ENCODE measurements around the gene FRMPD3. TPM values are rescaled to one million over a fixed set of nuclear protein-coding genes. Genes with fewer than 3 reads are reported as not detected.
"Not testable (repeated sequence)": the region's sequence is repeated elsewhere in the genome, so short reads cannot be mapped to it uniquely, and the experiment has no call there.

Gene FRMPD3
- under 1 TPM; 0.30 to 0.36 (median 0.35) TPM for polyA plus RNA-seq (ENCODE audit: insufficient read length in 3 of 3)

DNA sequence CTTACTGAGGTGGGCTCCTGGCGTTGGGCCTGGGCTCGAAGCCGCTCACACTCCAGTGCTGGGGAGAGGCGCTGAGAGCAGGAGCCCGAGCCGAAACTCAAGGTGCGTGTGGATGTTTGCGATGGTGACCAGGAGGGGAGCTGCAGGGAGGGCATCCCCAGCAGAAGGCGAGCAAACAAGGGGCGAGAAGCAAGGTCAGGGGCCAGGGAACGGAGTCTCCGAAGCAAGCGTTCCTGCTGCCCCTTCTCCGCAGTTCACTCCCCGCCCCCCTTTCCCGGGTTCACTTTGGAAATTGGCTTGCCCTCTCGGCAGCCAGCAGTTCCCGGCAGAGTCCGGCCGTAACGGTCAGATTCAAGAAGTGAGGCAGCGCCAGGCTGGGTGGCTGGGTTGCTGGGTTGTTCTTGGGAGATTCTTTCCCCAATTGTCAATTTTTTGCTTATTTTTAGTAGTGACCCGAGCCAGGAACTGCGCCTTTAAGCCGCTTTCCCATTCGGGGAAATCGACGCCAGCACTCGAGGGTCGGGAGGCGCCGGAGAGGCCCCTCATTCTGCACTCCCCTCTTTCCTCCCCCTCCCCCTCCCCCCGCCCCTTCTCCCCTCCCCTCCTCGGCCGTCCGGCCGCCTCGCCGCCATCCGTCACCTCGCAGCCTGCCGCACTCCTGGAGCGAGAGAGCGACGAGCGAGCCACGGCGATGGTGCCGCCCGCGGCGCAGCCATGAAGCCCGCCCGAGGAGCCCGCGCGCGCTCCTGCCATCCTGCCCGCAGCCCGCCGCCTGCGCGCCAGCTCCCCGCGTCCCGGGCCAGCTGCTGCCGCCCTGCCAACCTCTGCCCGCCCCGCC, at the start of gene FRMPD3:
FRMPD3 (plus strand) TSS at position 655 of the 838 bp plus-strand sequence. CDS start 76,937 bp downstream, outside the sequence.
- no peak for DNase-seq (ENCODE audit: low read depth in 3 of 3, low spot score in 2 of 3)

DNA sequence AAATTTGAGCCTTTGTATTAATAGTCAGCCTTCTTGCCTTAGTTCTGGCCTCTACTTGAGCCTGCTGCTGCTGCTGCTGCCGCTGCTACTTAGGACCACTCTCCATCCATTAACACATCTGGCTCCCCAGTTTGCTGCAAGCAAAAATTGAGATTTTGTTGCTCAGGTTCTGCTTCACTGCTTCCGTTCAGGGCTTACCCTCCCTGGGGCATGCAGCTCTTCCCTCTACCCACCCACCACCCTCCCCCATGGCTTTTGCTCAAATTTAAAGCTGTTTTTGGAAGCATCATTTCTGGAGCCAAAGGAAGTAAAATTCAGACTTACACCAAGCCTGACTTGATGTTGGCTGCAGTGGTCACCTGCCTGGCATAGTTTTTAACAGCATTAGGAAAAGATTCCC, 28.9 kb upstream of the FRMPD3 start:
- no peak for DNase-seq (ENCODE audit: low read depth in 3 of 3, low spot score in 2 of 3)

DNA sequence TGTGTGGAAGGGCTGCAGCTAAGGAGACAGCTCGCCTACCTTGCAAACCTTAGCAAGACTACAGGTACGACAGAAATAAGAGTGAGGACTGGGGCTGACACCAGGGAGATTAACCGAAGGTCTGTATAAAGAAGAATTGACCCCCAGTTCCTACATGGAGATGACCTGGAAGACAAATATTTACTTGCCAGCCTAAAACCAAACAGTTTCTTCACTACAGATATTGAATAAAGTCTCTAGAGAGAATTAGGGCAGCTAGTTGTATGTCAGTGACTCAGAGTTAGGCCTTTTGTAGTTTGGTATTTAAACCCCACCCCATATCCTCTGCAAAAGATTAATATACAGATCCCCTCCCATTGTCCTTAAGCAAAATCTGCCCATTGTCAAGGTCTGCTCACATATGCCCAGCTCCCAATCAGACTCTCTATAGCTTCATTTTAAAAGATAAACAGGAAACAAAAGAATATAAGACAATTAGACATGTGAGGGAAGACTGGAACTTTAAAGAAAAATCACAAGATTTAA, 28.1 kb upstream of the FRMPD3 start:
- DNase-seq (ENCODE audit: low read depth in 3 of 3, low spot score in 2 of 3) = no peak

DNA sequence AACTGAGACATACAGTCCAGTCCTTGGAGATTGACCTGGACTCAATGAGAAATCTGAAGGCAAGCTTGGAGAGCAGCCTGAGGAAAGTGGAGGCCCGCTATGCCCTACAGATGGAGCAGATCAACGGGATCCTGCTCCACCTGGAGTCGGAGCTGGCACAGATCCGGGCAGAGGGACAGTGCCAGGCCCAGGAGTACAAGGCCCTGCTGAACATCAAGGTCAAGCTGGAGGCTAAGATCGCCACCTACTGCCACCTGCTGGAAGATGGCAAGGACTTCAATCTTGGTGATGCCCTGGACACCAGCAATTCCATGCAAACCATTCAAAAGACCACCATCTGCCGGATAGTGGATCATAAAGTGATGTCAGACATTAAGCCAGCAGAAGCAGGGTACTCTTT, 20.4 kb upstream of the FRMPD3 start:
- DNase-seq (ENCODE audit: low read depth in 3 of 3, low spot score in 2 of 3) = no peak

DNA sequence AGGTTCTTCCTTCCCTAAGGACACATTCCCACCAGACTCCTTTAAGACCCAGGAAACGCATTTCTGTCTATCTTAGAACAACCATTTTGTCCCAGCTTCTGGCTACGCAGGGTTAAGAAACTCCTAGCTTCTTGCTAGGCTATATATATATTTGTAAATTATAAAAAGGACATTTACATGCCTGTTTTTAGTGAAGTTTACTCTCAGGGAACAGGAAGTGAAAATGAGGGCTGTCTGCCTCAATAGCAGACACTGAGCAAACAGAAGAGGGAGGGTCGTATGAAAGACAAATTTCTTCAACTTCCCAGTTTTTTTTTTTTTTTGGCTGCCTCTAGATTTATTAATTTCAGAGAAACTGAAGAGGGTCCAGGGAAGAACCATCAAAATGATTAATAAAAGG, 9.3 kb upstream of the FRMPD3 start:
- DNase-seq (ENCODE audit: low read depth in 3 of 3, low spot score in 2 of 3) = no peak

DNA sequence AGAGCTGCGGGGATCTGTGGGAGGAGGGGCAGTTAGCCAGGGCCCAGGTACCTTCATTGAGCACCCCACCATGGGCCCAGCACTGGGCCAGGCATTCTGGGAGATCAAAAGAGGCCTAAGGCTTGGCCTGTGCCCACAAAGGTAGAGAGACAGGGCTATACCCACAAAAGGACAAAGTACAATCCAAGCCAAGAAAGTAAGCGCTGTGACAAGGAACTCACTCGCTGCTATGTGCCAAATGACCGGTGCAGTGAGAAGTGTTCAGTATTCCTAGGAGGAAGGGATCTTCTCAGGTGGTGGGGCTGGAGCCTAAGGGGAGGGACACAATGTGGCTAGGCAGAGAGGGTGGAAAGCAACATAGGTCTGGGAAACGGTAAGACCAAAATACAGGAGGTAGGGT, 8.8 kb upstream of the FRMPD3 start:
- DNase-seq (ENCODE audit: low read depth in 3 of 3, low spot score in 2 of 3) = no peak

DNA sequence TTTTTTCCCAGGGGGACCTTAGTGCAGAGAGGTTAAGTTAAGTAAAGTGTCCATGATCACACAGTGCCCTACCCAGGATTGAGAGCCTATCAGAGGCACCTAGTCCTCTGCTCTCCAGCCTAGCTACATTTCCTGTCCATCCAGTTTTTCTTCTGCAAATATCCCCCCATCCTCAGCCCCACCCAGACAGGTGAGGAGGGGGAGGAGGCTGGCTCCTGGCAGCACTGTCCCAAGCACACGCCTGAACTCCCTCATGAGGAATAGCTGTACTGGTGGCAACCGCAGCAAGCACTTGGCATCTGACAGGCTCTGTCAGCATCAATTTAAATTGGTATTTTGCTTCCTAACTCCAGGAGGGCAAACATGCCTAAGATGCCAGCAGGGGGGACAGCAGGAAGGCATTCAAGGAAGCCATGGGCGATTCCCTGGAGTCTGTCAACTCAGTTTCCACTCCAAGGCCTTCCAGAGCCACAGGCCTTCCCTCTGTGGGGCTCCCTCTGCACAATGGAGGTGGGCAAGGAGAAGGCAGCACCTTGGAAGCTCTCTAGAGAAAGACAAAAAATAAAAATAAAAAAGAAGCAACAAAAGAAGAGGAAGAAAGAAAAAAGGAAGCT, 6.4 kb upstream of the FRMPD3 start:
- DNase-seq (ENCODE audit: low read depth in 3 of 3, low spot score in 2 of 3) = no peak

DNA sequence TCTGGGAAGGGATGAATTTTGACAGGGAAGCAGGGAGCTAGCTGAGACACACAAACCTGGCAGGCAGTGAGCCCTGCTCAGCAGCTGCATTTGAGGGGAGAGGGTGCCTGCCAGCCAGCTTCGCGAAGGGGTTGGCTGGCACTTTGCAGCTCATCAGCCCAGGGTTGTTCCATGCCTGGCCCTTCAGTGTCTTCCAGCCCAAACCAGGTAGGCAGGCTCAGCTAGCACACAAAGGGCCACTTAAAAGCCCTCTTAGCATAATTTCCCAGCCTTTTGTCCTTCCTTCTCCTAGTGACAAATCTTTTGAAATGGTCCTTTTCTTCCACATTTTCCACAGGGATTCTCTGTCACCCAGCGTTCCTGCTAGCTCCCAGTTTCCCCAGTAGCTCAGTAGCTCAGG, 4.3 kb upstream of the FRMPD3 start:
- no peak for DNase-seq (ENCODE audit: low read depth in 3 of 3, low spot score in 2 of 3)

DNA sequence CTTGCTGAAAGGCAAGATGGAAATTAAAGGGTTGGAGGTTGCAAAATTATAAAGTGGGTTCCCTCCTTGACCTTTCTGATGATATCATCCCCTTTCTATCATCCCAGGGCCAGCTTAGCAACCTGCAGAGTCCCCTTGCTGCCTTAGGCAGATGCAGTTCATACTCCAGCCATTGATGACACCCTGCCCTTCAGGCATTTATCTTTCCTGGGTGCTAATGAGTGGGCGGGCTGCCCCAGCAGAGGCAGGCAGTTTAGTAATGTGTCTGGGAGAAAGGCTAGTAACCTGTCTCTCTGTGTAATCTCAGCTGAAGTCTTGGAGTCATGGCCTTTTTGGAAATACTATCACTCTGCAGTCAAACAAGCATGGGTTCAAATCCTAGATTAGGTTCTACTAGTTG, 3.8 kb upstream of the FRMPD3 start:
- DNase-seq (ENCODE audit: low read depth in 3 of 3, low spot score in 2 of 3) = no peak

DNA sequence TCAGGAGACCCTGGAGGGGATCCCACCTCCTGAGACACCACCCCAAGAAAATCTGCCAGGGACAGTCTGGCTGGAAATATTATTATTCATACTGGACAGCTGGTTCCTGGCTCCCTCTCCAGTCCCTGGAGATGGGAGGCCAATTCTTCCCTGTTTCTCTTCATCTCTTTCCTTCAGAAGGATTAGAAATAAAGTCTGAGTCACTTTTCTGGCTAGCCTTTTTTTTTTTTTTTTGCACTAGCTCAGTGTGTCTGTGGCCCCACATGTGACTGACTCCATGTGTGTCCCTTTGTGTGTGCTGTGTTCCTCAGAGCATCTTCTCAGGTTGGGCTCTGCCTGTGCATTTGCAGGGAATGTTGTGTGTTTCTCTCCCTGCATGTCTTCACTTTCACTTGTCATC, 1.8 kb upstream of the FRMPD3 start:
- DNase-seq (ENCODE audit: low read depth in 3 of 3, low spot score in 2 of 3) = no peak

DNA sequence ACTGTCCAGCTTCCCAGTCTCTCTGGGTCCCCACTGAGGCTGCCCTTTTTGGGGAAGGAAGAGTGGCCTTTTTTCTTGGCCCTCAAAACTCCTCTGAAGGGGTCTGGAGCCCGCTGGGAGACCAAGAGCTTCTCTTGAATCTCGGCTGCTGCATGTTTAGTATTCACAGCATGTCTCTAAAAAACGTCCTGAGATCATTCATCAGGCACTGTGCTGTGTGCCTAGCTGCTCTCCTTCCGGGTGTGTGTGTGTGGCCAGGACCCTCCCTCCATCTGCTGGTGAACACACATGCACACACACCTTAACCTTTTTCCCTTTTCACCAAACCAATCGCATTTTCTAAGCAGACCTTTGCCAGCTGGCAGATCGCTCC, 841 bp upstream of the FRMPD3 start:
- DNase-seq (ENCODE audit: low read depth in 3 of 3, low spot score in 2 of 3) = no peak

DNA sequence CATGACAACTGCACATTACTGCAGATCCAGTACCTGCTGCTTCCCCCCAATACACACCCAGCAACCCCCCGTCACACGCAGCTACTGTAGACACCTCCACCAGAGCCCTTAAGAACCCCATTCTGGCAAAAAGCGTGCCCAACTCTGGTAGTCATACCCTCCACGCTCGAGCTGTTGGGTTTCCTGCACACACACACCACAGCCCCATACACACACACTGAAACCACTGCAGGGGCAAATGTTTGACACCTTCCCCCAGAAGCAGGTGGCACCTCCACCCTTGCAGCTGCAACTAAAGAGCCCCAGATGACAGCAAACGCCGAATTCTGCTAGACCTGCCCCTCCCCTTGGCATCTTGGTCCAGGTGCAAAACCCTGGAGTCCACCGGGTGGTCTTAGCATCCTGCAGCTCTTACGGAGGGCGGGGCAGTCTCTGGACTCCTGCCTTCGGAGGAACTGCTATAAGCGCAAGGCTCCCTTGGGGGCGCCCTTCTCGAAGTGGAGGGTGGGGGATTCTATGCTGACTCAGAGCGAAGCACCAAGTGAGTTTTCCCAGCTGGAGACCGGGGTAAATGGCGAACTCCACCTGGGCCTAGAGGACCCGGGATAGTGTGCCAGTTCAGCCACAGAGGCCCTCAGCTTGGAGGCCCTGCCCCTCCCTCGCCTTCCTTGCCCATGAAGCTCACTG, 1.5 kb downstream of the FRMPD3 start:
- no peak for DNase-seq (ENCODE audit: low read depth in 3 of 3, low spot score in 2 of 3)

DNA sequence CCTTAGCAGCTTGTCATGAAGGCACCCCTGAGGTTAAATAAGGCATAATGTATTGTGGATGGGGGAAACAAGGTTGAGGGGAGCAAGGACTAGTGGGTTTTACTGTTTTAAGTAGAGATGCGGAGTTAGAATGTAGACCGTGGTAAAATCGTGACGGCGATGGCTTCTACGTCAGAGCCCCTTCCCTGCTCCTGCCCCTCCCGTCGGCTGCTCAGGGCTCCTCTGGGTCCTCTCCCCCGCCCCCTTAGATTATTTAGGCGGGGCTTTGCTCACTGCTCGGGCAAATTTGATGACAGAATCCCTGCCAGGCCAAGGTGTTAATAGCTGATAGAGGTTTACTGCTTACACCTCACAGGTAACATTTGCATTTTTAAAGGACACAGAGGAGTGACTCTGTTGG, 2.3 kb downstream of the FRMPD3 start:
- no peak for DNase-seq (ENCODE audit: low read depth in 3 of 3, low spot score in 2 of 3)

DNA sequence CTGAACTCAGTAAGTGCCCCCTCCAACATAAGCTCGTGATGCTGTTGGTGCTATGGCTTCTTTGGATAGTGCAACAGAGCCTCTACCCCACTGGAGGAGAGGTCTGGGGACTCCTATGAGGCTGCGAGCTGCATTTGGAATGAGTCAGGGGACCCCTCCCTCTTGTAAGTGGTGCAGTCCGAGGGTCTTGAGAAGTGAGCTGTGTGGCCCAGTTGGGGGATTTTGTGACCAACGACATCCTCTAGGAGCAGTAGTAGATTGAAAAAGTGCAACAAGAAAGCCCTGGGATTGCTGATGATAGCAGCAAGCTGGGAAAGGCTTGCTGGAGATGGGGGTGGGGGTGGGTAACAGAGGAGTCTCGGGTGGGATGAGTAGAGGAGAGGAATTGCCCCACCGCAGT, 3.1 kb downstream of the FRMPD3 start:
- no peak for DNase-seq (ENCODE audit: low read depth in 3 of 3, low spot score in 2 of 3)

DNA sequence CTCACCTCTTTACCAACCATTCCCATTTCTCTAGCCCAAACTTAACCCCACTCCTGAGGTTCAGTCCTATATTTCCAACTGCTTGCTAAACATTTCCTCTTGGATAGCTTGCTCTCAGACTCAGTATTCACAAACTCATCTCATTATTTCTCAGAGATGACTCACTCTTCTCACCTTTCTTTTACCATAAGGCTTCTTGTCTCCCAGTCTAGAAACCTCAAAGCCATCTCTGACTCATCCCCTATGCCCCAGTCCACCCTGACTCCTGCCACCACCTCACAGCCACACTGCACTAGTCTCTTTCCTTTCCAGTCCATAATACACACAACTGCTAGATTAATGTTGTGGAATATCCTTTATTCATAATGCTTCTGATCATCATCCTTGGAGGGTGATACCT, 4.8 kb downstream of the FRMPD3 start:
- no peak for DNase-seq (ENCODE audit: low read depth in 3 of 3, low spot score in 2 of 3)

DNA sequence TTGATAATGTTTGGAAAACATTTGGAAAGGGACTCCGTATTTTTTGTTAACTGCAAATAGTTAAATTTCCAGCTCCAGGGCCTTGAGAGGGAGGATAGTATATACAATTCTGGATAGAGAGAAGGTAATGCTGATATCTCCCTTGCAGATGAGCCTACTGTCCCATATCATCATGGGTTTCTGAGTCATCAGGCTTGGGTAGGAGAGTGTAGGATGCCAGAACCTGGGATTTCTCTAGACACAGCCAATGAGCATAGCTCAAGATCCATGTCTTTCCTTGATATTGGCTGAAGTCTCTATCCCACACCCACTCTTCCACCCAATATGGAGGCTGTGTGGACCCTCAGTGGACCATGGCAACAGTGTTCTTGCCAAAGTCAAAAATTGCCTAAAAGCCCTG, 7.8 kb downstream of the FRMPD3 start:
- DNase-seq (ENCODE audit: low read depth in 3 of 3, low spot score in 2 of 3) = no peak

DNA sequence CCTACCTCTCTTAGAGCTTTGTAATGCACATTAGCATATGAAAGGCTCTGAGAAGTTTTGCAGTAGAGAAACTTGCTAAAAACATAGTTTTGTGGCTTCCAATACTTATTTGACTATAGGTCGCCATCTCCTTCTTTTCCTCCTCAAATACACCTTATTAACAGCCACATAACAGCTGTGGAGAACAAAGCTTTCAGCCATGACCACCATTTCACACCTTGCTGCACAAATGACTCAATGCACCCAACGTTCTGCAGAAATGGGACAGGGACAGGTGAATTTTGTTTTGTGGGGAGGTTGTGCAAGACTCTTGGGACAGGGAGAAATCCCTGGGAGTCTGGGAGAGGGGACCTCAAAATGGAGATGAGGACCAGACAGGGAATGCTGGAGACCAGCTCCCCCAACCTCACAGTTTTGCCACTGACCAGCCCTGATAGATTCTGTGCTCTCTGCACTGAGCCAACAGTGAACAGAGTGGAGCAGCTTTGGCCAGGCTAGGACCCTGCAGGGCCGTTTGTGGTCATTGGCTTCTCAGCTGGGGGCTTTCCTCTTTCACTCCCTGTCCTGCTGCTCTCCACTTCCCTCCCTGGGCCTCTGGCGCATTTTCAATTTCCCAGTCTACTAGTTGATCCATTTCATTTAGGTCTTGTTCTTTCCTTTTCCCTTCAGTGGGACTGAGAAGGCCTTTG, 16.6 kb downstream of the FRMPD3 start:
- DNase-seq (ENCODE audit: low read depth in 3 of 3, low spot score in 2 of 3) = no peak

DNA sequence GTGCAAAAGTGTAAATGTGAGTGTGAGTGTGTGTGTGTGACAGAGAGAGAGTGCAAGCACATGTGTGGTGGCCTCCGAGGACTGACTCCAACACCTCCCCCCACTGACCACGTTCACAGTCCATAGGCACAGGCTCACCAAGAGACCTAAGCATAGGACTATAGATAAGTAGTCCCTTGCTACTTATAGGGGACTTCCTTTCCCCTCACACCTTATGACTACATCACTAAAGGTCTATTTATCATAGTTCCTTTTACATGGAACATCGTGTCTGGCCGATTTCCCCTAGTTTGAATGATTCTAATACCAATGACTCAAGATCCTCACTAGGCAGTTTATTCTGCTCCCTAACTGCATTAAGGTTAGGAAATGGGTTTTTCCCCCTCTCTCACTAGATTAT, 17.8 kb downstream of the FRMPD3 start:
- no peak for DNase-seq (ENCODE audit: low read depth in 3 of 3, low spot score in 2 of 3)

DNA sequence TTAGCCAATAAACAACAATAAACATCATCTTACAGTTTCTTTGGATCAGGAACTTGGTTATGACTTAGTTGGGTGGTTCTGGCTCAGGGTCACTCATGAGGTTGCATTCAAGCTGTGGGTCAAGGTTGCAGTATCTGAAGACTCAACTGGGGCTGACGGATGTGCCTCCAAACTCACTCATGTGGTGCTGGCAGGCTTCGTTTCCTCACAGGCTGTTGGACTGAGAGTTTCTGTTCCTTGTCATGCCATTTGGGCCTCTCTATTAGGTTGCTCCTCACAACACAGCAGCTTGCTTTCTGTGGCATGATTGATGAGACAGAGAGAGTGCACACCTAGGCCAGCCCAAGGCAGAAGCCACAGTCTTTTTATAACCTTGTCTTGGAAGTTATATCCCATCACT, 20.7 kb downstream of the FRMPD3 start:
- no peak for DNase-seq (ENCODE audit: low read depth in 3 of 3, low spot score in 2 of 3)

DNA sequence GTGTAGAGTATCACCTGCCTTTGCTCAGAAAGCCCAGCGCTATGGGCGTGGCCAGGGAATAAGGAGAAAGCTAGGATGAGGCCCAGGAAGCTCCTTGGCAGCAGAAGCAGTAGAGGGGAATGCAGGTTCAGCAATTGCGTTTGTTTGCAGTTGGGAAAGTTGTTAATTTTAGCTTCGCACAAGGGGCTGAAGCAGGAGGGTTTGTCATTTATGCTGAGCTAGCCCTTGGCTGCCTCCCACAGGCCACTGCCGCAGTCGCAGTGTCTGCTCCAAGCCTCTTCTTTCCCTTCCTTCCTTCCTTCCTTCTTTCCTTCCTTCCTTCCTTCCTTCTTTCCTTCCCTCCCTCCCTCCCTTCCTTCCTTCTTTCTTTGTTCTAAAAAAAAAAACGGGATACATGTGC, 21.5 kb downstream of the FRMPD3 start:
- DNase-seq (ENCODE audit: low read depth in 3 of 3, low spot score in 2 of 3) = no peak

DNA sequence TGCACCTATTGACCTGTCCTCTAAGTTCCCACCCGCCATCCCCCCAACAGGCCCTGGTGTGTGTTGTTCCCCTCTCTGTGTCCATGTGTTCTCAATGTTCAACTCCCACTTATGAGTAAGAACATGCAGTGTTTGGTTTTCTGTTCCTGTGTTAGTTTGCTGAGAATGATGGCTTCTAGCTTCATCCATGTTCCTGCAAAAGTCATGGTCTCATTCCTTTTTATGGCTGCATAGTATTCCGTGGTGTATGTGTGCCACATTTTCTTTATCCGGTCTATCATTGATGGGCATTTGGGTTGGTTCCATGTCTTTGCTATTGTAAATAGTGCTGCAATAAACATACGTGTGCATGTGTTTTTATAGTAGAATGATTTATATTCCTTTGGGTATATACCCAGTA, 22.0 kb downstream of the FRMPD3 start:
- DNase-seq (ENCODE audit: low read depth in 3 of 3, low spot score in 2 of 3) = not testable (repeated sequence)
